Neuronal stem cell (in vitro differentiated cells): ENCODE results near the gene IMMP2L.
"Not testable (repeated sequence)": the region's sequence is repeated elsewhere in the genome, so short reads cannot be mapped to it uniquely, and the experiment has no call there.

Experiments
- DNase-seq: peaks from one replicate; pipeline ENCODE4 v3.0.0-alpha.2; 2013; ENCODE audit warnings: low spot score
- H2AFZ ChIP-seq: one replicate; pipeline ENCODE4 v1.6.1; 2013; ENCODE audit warnings: mild to moderate bottlenecking, low read length, inconsistent platforms
- H2AK5ac ChIP-seq: 2 replicates; pipeline ENCODE4 v1.6.1; 2013; ENCODE audit warnings: low read depth, mild to moderate bottlenecking, inconsistent platforms, low read length, moderate library complexity, mixed read lengths
- H2BK120ac ChIP-seq: 2 replicates; pipeline ENCODE4 v1.6.1; 2013; ENCODE audit warnings: low read depth, mild to moderate bottlenecking, inconsistent platforms, low read length, moderate library complexity, mixed read lengths
- H2BK12ac ChIP-seq: one replicate; pipeline ENCODE4 v1.6.1; 2013; ENCODE audit warnings: low read length, inconsistent platforms
- H2BK15ac ChIP-seq: 2 replicates; pipeline ENCODE4 v1.6.1; 2013; ENCODE audit warnings: mild to moderate bottlenecking, low read length, inconsistent platforms, mixed read lengths
- H2BK5ac ChIP-seq: one replicate; pipeline ENCODE4 v1.6.1; 2013; ENCODE audit warnings: inconsistent platforms, mild to moderate bottlenecking, low read length, moderate library complexity
- H3K14ac ChIP-seq: one replicate; pipeline ENCODE4 v1.6.1; 2013; ENCODE audit warnings: low read length, inconsistent platforms
- H3K18ac ChIP-seq: 2 replicates; pipeline ENCODE4 v1.6.1; 2013; ENCODE audit warnings: low read length, inconsistent platforms
- H3K23ac ChIP-seq: 2 replicates; pipeline ENCODE4 v1.6.1; 2013; ENCODE audit warnings: low read depth, mild to moderate bottlenecking, mixed read lengths, low read length, inconsistent platforms; ENCODE audit not compliant: poor library complexity
- H3K27ac ChIP-seq: replicated peaks from 3 replicates; pipeline ENCODE4 v1.5.1; 2013; ENCODE audit warnings: low read length, inconsistent platforms
- H3K27me3 ChIP-seq, 3 experiments: 2 replicates each; pipeline ENCODE4 v1.6.1; 2013; ENCODE audit warnings: low read length in 3 of 3, mild to moderate bottlenecking in 2 of 3, inconsistent platforms in 1 of 3, low read depth in 1 of 3, mixed read lengths in 1 of 3, moderate library complexity in 1 of 3; ENCODE audit not compliant: control insufficient read depth in 3 of 3, insufficient read depth in 3 of 3
- H3K36me3 ChIP-seq, 2 donors: replicated peaks in 1 of 2; 2 replicates each; pipeline ENCODE4 v1.6.1; 2013; ENCODE audit warnings: low read length in 2 of 2; ENCODE audit not compliant: control insufficient read depth in 2 of 2, insufficient read depth in 2 of 2
- H3K4ac ChIP-seq: 2 replicates; pipeline ENCODE4 v1.6.1; 2013; ENCODE audit warnings: inconsistent platforms, mild to moderate bottlenecking, low read length, moderate library complexity
- H3K4me1 ChIP-seq, 2 donors: 1 replicate in 1 of 2; 2 replicates in 1 of 2; pipeline ENCODE4 v1.6.1; 2013; ENCODE audit warnings: low read length in 2 of 2, low read depth in 1 of 2; ENCODE audit not compliant: control insufficient read depth in 2 of 2, insufficient read depth in 1 of 2
- H3K4me2 ChIP-seq: one replicate; pipeline ENCODE4 v1.6.1; 2013; ENCODE audit warnings: mild to moderate bottlenecking, low read length, inconsistent platforms; ENCODE audit not compliant: insufficient read depth, poor library complexity, severe bottlenecking
- H3K4me3 ChIP-seq, 2 donors: 2 replicates each; pipeline ENCODE4 v1.5.1; 2013; ENCODE audit warnings: low read length in 2 of 2, mild to moderate bottlenecking in 2 of 2, inconsistent platforms in 1 of 2, moderate library complexity in 1 of 2
- H3K79me1 ChIP-seq: one replicate; pipeline ENCODE4 v1.6.1; 2013; ENCODE audit warnings: low read depth, mild to moderate bottlenecking, inconsistent platforms, low read length, moderate library complexity
- H3K9ac ChIP-seq: one replicate; pipeline ENCODE4 v1.6.1; 2013; ENCODE audit warnings: mild to moderate bottlenecking, low read depth, low read length, inconsistent platforms; ENCODE audit not compliant: poor library complexity
- H3K9me3 ChIP-seq, 2 donors: replicated peaks in 1 of 2; 2 replicates each; pipeline versions ENCODE3 to v1.6.1; 2013; ENCODE audit warnings: low read length in 2 of 2, mild to moderate bottlenecking in 2 of 2, inconsistent platforms in 1 of 2, low read depth in 1 of 2, mixed read lengths in 1 of 2, moderate library complexity in 1 of 2; ENCODE audit not compliant: control insufficient read depth in 2 of 2, insufficient read depth in 1 of 2
- H4K8ac ChIP-seq: one replicate; pipeline ENCODE4 v1.6.1; 2013; ENCODE audit warnings: low read depth, mild to moderate bottlenecking, inconsistent platforms, low read length, moderate library complexity
- H4K91ac ChIP-seq: one replicate; pipeline ENCODE4 v1.6.1; 2013; ENCODE audit warnings: low read length, low read depth, mild to moderate bottlenecking, inconsistent platforms; ENCODE audit not compliant: poor library complexity
- WGBS, 2 donors: extraction: QIAGEN DNeasy Blood & Tissue Kit; methylation state at CpG; one replicate each; pipeline ENCODE4 v1.1.7; 2013; ENCODE audit warnings: missing lambda C conversion rate in 2 of 2, mixed read lengths in 1 of 2; ENCODE audit not compliant: insufficient read length in 2 of 2, insufficient replicate concordance in 1 of 2; ENCODE audit errors: extremely low coverage in 2 of 2; 5-methylcytosine and 5-hydroxymethylcytosine counted together

Gene IMMP2L

GRCh38 chr7:111274857-111275256, 287.4 kb downstream of the IMMP2L start:
- no CpG with 5 or more reads among the region's 5 CpGs for WGBS, 2 donors
- Histone ChIP-seq H3K14ac (no peak overlapping the region), H4K91ac (no peak overlapping the region), H2BK5ac (no peak overlapping the region), H3K4me1 (no peaks in the 10 kb centered on the region), H2BK120ac (no peak overlapping the region), H3K18ac (no peak overlapping the region), H3K79me1 (peaks cover under 1% of the 10 kb centered on the region), H2BK15ac (no peak overlapping the region), H2BK12ac (no peak overlapping the region), H3K9ac (no peak overlapping the region), H3K36me3 (peaks cover 0 to 2% of the 10 kb centered on the region in 2 donors), H3K27me3 (no peaks in the 10 kb centered on the region), H4K8ac (no peak overlapping the region), H3K4ac (no peak overlapping the region), H3K4me2 (no peak overlapping the region), H3K9me3 (no peaks in the 10 kb centered on the region), H2AK5ac (no peak overlapping the region), H3K23ac (no peak overlapping the region), H2AFZ (no peak overlapping the region), H3K4me3 (no peak overlapping the region), H3K27ac (no peak overlapping the region)
- no peak for DNase-seq

- Histone ChIP-seq H3K27me3 (no peaks in the 10 kb centered on the region), H3K4me1 (no peaks in the 10 kb centered on the region), H4K91ac (no peak overlapping the region), H2BK15ac (no peak overlapping the region), H2AK5ac (no peak overlapping the region), H3K14ac (no peak overlapping the region), H3K4ac (no peak overlapping the region), H3K9ac (no peak overlapping the region), H3K4me2 (no peak overlapping the region), H3K27ac (no peak overlapping the region), H3K79me1 (peaks cover 1% of the 10 kb centered on the region), H2BK12ac (no peak overlapping the region), H3K36me3 (peaks cover 0 to 2% of the 10 kb centered on the region in 2 donors), H3K23ac (no peak overlapping the region), H3K4me3 (no peak overlapping the region), H3K18ac (no peak overlapping the region), H2AFZ (no peak overlapping the region), H2BK5ac (no peak overlapping the region), H2BK120ac (no peak overlapping the region), H4K8ac (no peak overlapping the region), H3K9me3 (no peaks in the 10 kb centered on the region)
- no peak for DNase-seq
These were observed 290.2 kb downstream of the IMMP2L start for GRCh38 chr7:111272092-111272491.

- H2BK15ac ChIP-seq, H3K18ac ChIP-seq, H3K27me3 ChIP-seq, H2AK5ac ChIP-seq, H3K4me1 ChIP-seq, H2BK12ac ChIP-seq, H3K36me3 ChIP-seq, H3K4me3 ChIP-seq, H3K4ac ChIP-seq, H3K27ac ChIP-seq, H4K91ac ChIP-seq, H2AFZ ChIP-seq, H2BK5ac ChIP-seq, H3K23ac ChIP-seq, H3K4me2 ChIP-seq, H2BK120ac ChIP-seq, H3K9me3 ChIP-seq, DNase-seq, H3K79me1 ChIP-seq, H4K8ac ChIP-seq, H3K14ac ChIP-seq, H3K9ac ChIP-seq: not testable (repeated sequence)
- no CpG with 5 or more reads among the region's 2 CpGs for WGBS, 2 donors
These were observed 291.5 kb downstream of the IMMP2L start for GRCh38 chr7:111270794-111271193.

GRCh38 chr7:111268941-111269340, 293.4 kb downstream of the IMMP2L start:
- Histone ChIP-seq H3K14ac (no peak overlapping the region), H3K18ac (no peak overlapping the region), H3K27ac (no peak overlapping the region), H2AK5ac (no peak overlapping the region), H3K9ac (no peak overlapping the region), H3K9me3 (no peaks in the 10 kb centered on the region), H2BK5ac (no peak overlapping the region), H3K4me3 (no peak overlapping the region), H2BK120ac (no peak overlapping the region), H3K36me3 (peaks cover 0 to 2% of the 10 kb centered on the region in 2 donors), H3K4me2 (no peak overlapping the region), H3K4me1 (no peaks in the 10 kb centered on the region), H3K4ac (no peak overlapping the region), H2BK15ac (no peak overlapping the region), H4K91ac (no peak overlapping the region), H2AFZ (no peak overlapping the region), H2BK12ac (no peak overlapping the region), H3K79me1 (peaks cover 1% of the 10 kb centered on the region), H3K27me3 (no peaks in the 10 kb centered on the region), H3K23ac (no peak overlapping the region), H4K8ac (no peak overlapping the region)
- WGBS, 2 donors = no CpG with 5 or more reads among the region's 1 CpG
- no peak for DNase-seq
